ENCODE measurements around the gene ATG2B. TPM values are rescaled to one million over a fixed set of nuclear protein-coding genes. Genes with fewer than 3 reads are reported as not detected.
"Not testable (repeated sequence)": the region's sequence is repeated elsewhere in the genome, so short reads cannot be mapped to it uniquely, and the experiment has no call there.

ATG2B gene
- total and polyA plus RNA-seq, 9 of the 15 experiments (the other 6 are each of a cell fraction or from before 2014, with no cell fraction given), result 0.83 to 12.9 (median 8.7) TPM

DNA sequence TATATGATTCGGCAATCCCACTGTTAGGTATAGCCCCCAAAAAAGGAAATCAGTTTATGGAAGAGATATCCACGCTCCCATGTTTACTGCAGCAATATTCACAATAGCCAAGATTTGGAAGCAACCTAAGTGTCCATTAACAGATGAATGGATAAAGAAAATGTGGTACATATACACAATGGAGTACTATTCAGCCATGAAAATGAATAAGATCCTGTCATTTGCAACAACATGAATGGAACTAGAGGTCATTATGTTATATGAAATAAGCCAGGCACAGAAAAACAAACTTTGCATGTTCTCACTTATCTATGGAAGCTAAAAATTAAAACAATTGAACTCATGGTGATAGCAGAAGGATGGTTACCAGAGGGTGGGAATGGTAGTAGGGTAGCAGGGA is 15.2 kb downstream of the ATG2B start:
- intact Hi-C loops (cut with micrococcal nuclease); FAIRE-seq; H3K36me3 ChIP-seq (ENCODE audit: control insufficient read depth, insufficient read depth, low read length); CTCF ChIA-PET (ENCODE audit: low intra/inter-chr PET ratio); DNase-seq (ENCODE audit: extremely low read depth in 1 of 4, low spot score in 3 of 4); H3K4me2 ChIP-seq (ENCODE audit: insufficient read depth, low read length); H3K27ac ChIP-seq (ENCODE audit: extremely low read depth, low read depth, low read length); H3K9me1 ChIP-seq (ENCODE audit: control insufficient read depth, insufficient read depth, low read length); H2AFZ ChIP-seq (ENCODE audit: low read depth, low read length); POLR2A ChIA-PET; ATAC-seq; in situ Hi-C loops (cut with MboI); H3K9me3 ChIP-seq (replicated peaks; ENCODE audit: control insufficient read depth, insufficient read depth, low read depth, low read length); H3K4me3 ChIP-seq; H3K4me1 ChIP-seq (replicated peaks in 1 of 2; ENCODE audit: control insufficient read depth in 2 of 2, insufficient read depth in 2 of 2, low read length in 2 of 2); H4K20me1 ChIP-seq (replicated peaks; ENCODE audit: control insufficient read depth, insufficient read depth, low read length); H3K9ac ChIP-seq (ENCODE audit: insufficient read depth in 1 of 2, low read depth in 2 of 2, low read length in 2 of 2); BruUV-seq (replicated peaks); H3K27me3 ChIP-seq (ENCODE audit: control insufficient read depth in 2 of 2, insufficient read depth in 2 of 2, low read length in 2 of 2): not testable (repeated sequence)
- peak; percentile 63 for TF ChIP-seq ZNF146 (CRISPR knock-in tag; IDR thresholded peaks at IDR 0.05; ENCODE audit: unreplicated experiment)
- peaks cover 17% of the 10 kb centered on the region; the same call in 2 of the 3 replicates for H3K79me2 ChIP-seq (ENCODE audit: control insufficient read depth, insufficient read depth, low read length)
- WGBS (ENCODE audit: insufficient coverage, low coverage, missing lambda C conversion rate), result 83% methylated on average over 2 of the region's 2 CpGs

DNA sequence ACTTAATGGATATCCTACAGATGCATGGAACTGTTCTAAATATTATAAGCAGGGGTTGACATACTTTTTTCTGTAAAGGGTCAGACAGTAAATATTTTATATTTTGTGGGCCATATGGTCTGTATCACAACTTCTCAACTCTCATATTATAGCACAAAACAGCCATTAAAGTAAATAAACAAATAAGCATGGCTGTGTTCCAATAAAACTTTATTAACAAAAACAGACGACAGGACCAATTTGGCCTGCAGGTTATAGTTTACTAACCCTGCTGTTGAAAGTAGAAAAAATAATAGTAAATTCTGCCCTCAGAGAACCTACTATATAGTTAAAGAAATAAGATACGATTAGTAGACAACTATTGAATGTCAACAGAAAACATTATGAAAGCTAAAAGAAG is 17.5 kb downstream of the ATG2B start:
- no peak for TF ChIP-seq SETDB1 (IDR thresholded peaks at IDR 0.05; ENCODE audit: low read length)
- TF ChIP-seq RFX7 (CRISPR knock-in tag; IDR thresholded peaks at IDR 0.05), result no peak
- TF ChIP-seq ZNF174 (CRISPR knock-in tag; IDR thresholded peaks at IDR 0.05), result no peak
- TF ChIP-seq, protein P1, sequence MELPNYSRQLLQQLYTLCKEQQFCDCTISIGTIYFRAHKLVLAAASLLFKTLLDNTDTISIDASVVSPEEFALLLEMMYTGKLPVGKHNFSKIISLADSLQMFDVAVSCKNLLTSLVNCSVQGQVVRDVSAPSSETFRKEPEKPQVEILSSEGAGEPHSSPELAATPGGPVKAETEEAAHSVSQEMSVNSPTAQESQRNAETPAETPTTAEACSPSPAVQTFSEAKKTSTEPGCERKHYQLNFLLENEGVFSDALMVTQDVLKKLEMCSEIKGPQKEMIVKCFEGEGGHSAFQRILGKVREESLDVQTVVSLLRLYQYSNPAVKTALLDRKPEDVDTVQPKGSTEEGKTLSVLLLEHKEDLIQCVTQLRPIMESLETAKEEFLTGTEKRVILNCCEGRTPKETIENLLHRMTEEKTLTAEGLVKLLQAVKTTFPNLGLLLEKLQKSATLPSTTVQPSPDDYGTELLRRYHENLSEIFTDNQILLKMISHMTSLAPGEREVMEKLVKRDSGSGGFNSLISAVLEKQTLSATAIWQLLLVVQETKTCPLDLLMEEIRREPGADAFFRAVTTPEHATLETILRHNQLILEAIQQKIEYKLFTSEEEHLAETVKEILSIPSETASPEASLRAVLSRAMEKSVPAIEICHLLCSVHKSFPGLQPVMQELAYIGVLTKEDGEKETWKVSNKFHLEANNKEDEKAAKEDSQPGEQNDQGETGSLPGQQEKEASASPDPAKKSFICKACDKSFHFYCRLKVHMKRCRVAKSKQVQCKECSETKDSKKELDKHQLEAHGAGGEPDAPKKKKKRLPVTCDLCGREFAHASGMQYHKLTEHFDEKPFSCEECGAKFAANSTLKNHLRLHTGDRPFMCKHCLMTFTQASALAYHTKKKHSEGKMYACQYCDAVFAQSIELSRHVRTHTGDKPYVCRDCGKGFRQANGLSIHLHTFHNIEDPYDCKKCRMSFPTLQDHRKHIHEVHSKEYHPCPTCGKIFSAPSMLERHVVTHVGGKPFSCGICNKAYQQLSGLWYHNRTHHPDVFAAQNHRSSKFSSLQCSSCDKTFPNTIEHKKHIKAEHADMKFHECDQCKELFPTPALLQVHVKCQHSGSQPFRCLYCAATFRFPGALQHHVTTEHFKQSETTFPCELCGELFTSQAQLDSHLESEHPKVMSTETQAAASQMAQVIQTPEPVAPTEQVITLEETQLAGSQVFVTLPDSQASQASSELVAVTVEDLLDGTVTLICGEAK (IDR thresholded peaks at IDR 0.05), result peak; percentile 93
- TF ChIP-seq, protein P1 (CRISPR knock-in tag; IDR thresholded peaks at IDR 0.05), result peak; percentile 78
- TF ChIP-seq MTA1 (IDR thresholded peaks at IDR 0.05; ENCODE audit: borderline replicate concordance), result no peak
- TF ChIP-seq NCOA2 (IDR thresholded peaks at IDR 0.05; ENCODE audit: partially characterized antibody in 2 of 2), result no peak
- no peaks in the 10 kb centered on the region for H3K27me3 ChIP-seq (ENCODE audit: control insufficient read depth in 2 of 2, insufficient read depth in 2 of 2, low read length in 2 of 2)
- no peaks in the 10 kb centered on the region for H3K9me1 ChIP-seq (ENCODE audit: control insufficient read depth, insufficient read depth, low read length)
- ChIA-PET CTCF (ENCODE audit: low intra/inter-chr PET ratio) (no interaction called here), POLR2A (no interaction called here)
- intact Hi-C loops (cut with micrococcal nuclease) (no loop called here), in situ Hi-C loops (cut with MboI) (no loop called here)
- H3K9ac ChIP-seq (ENCODE audit: insufficient read depth in 1 of 2, low read depth in 2 of 2, low read length in 2 of 2), result no peak overlapping the region
- DNase-seq (ENCODE audit: extremely low read depth in 1 of 4, low spot score in 3 of 4), result no peak
- no peak overlapping the region for H2AFZ ChIP-seq (ENCODE audit: low read depth, low read length)
- H3K9me3 ChIP-seq (replicated peaks; ENCODE audit: control insufficient read depth, insufficient read depth, low read depth, low read length), result no peaks in the 10 kb centered on the region
- ATAC-seq, result no peak
- H4K20me1 ChIP-seq (replicated peaks; ENCODE audit: control insufficient read depth, insufficient read depth, low read length), result no peaks in the 10 kb centered on the region
- peaks cover 4 to 8% of the 10 kb centered on the region in 2 experiments; a peak in 3 of 5 replicates for H3K4me1 ChIP-seq (replicated peaks in 1 of 2; ENCODE audit: control insufficient read depth in 2 of 2, insufficient read depth in 2 of 2, low read length in 2 of 2)
- no peak overlapping the region for H3K4me3 ChIP-seq
- H3K27ac ChIP-seq (ENCODE audit: extremely low read depth, low read depth, low read length), result no peak overlapping the region
- H3K36me3 ChIP-seq (ENCODE audit: control insufficient read depth, insufficient read depth, low read length), result no peaks in the 10 kb centered on the region; the same call in 2 of the 3 replicates
- no peak overlapping the region for H3K4me2 ChIP-seq (ENCODE audit: insufficient read depth, low read length)
- BruUV-seq (replicated peaks), result no TSS peak
- FAIRE-seq, result no peak
- 76% methylated on average over 2 of the region's 2 CpGs for WGBS (ENCODE audit: insufficient coverage, low coverage, missing lambda C conversion rate)
- peaks cover 14% of the 10 kb centered on the region; the same call in 2 of the 3 replicates for H3K79me2 ChIP-seq (ENCODE audit: control insufficient read depth, insufficient read depth, low read length)
